GM12878 (cell line): ENCODE results near the gene NR2F1. TPM values are rescaled to one million over a fixed set of nuclear protein-coding genes. Genes with fewer than 3 reads are reported as not detected.
A peak's percentile ranks its signal among the peaks of the same experiment; 100 is the strongest.

Experiments used
- BRCA1 ChIP-seq: IDR thresholded peaks from 2 replicates; pipeline ENCODE4 v1.6.1; 2011; ENCODE audit warnings: low read depth, low read length, improper control_type of control experiment
- CTCF ChIP-seq, 3 experiments: IDR thresholded peaks in 2 of 3; conservative IDR thresholded peaks in 1 of 3; 2 replicates each; pipeline ENCODE4 v1.5.1; 2011; ENCODE audit warnings: low read depth in 3 of 3, low read length in 3 of 3, mild to moderate bottlenecking in 3 of 3, control low read depth in 2 of 3, moderate library complexity in 2 of 3, inconsistent platforms in 1 of 3, mixed read lengths in 1 of 3; ENCODE audit not compliant: control insufficient read depth in 2 of 3, insufficient read depth in 1 of 3; ENCODE audit errors: extremely low read depth in 1 of 3
- DPF2 ChIP-seq: fragments of 450-650 bp; IDR thresholded peaks from 2 replicates; pipeline ENCODE4 v1.6.1; 2017; ENCODE audit warnings: mild to moderate bottlenecking
- E2F8 ChIP-seq: fragments of 450-650 bp; IDR thresholded peaks from 2 replicates; pipeline ENCODE4 v1.6.1; 2018; ENCODE audit warnings: mild to moderate bottlenecking, low read depth, moderate library complexity; ENCODE audit not compliant: partially characterized antibody
- EED ChIP-seq: sonication (generic); IDR thresholded peaks from 2 replicates; pipeline ENCODE4 v1.6.1; 2016; ENCODE audit warnings: antibody characterized with exemption, low read depth
- ELK1 ChIP-seq: IDR thresholded peaks from 2 replicates; pipeline ENCODE4 v1.6.1; 2012; ENCODE audit warnings: low read depth, low read length, improper control_type of control experiment
- FOXK2 ChIP-seq: fragments of 450-650 bp; IDR thresholded peaks from 2 replicates; pipeline ENCODE4 v1.6.1; 2017; ENCODE audit warnings: mild to moderate bottlenecking, moderate library complexity
- IRF3 ChIP-seq: fragments of 450-650 bp; IDR thresholded peaks from 2 replicates; pipeline ENCODE4 v1.6.1; 2014; ENCODE audit warnings: mild to moderate bottlenecking
- KLF5 ChIP-seq: fragments of 450-650 bp; IDR thresholded peaks from 2 replicates; pipeline ENCODE4 v1.6.1; 2014; ENCODE audit warnings: mild to moderate bottlenecking; ENCODE audit not compliant: partially characterized antibody
- MEF2A ChIP-seq: IDR thresholded peaks from 2 replicates; pipeline ENCODE4 v1.6.1; 2011; ENCODE audit warnings: low read depth, mild to moderate bottlenecking, low read length, moderate library complexity; ENCODE audit not compliant: insufficient read depth
- MEF2B ChIP-seq: fragments of 450-650 bp; IDR thresholded peaks from 2 replicates; pipeline ENCODE4 v1.6.1; 2018; ENCODE audit warnings: mild to moderate bottlenecking, moderate library complexity; ENCODE audit not compliant: partially characterized antibody, poor library complexity, severe bottlenecking
- NFYA ChIP-seq: IDR thresholded peaks from 2 replicates; pipeline ENCODE4 v1.6.1; 2011; ENCODE audit warnings: low read depth, mild to moderate bottlenecking, low read length, improper control_type of control experiment, borderline replicate concordance
- PAX5 ChIP-seq: IDR thresholded peaks from 2 replicates; pipeline ENCODE4 v1.6.1; 2011; ENCODE audit warnings: low read depth, low read length, borderline replicate concordance
- PAX8 ChIP-seq: fragments of 450-650 bp; IDR thresholded peaks from 2 replicates; pipeline ENCODE4 v1.6.1; 2017; ENCODE audit warnings: mild to moderate bottlenecking, moderate library complexity
- RELA ChIP-seq: fragments of 450-650 bp; IDR thresholded peaks from 2 replicates; pipeline ENCODE4 v1.8.0; 2014; ENCODE audit warnings: borderline replicate concordance; ENCODE audit not compliant: partially characterized antibody
- SRF ChIP-seq, 2 experiments: IDR thresholded peaks; 2 replicates each; pipeline ENCODE4 v1.6.1; 2011; ENCODE audit warnings: low read depth in 2 of 2, low read length in 2 of 2, mild to moderate bottlenecking in 1 of 2, moderate library complexity in 1 of 2
- SUPT20H ChIP-seq: IDR thresholded peaks from 2 replicates; pipeline ENCODE4 v1.6.1; 2011; ENCODE audit warnings: low read depth, mild to moderate bottlenecking, low read length, moderate library complexity, borderline replicate concordance; ENCODE audit not compliant: control insufficient read depth
- SUZ12 ChIP-seq: fragments of 200-600 bp; sonication (generic); IDR thresholded peaks from one replicate; pipeline ENCODE4 v1.6.1; 2018; ENCODE audit warnings: antibody characterized with exemption, mild to moderate bottlenecking; ENCODE audit not compliant: unreplicated experiment
- TARDBP ChIP-seq: IDR thresholded peaks from 2 replicates; pipeline ENCODE4 v1.6.1; 2016; ENCODE audit warnings: borderline replicate concordance
- USF2 ChIP-seq: IDR thresholded peaks from 2 replicates; pipeline ENCODE4 v1.6.1; 2011; ENCODE audit warnings: low read depth, low read length, improper control_type of control experiment, borderline replicate concordance
- ZNF207 ChIP-seq: fragments of 450-650 bp; IDR thresholded peaks from 2 replicates; pipeline ENCODE4 v1.6.1; 2014; ENCODE audit warnings: antibody characterized with exemption, mild to moderate bottlenecking, borderline replicate concordance
- polyA plus RNA-seq, 11 experiments: library from polyadenylated mRNA; depleted of rRNA in 4 of 11; unstranded in 6 of 11; stranded (reverse) in 5 of 11; fragments of >200 nt; fragmentation: Nextera tagmentation in 4 of 11; fragmentation: Illumina TruSeq in 1 of 11; extraction: Ambion mirVana in 4 of 11; extraction: Trizol in 1 of 11; gene quantifications; 1 replicate in 1 of 11; 2 replicates in 10 of 11; pipeline versions ENCODE4 v1.2.1 to v1.2.3, GENCODE V29; 2011 to 2016; ENCODE audit warnings: inconsistent platforms in 2 of 11, missing spikeins in 2 of 11, low read depth in 1 of 11
- total RNA-seq, 4 experiments: library from RNA; depleted of rRNA in 3 of 4; stranded (reverse); fragments of >200 nt in 3 of 4; fragmentation: Illumina TruSeq in 1 of 4; extraction: Trizol in 1 of 4; gene quantifications; 2 replicates each; pipeline versions ENCODE4 v1.2.1 to v1.2.3, GENCODE V29; 2013 to 2021

NR2F1 gene
- total and polyA plus RNA-seq, 10 of the 15 experiments (the other 5 are each of a cell fraction or from before 2014, with no cell fraction given), result 0.04 to 0.79 (median 0.36) TPM; not detected in 7

GRCh38 chr5:93620487-93621326, 37.7 kb downstream of the NR2F1 start (continued):
- TF ChIP-seq MEF2A, result no peak
- TF ChIP-seq FOXK2, result no peak
- TF ChIP-seq NFYA, result no peak
- no peak for TF ChIP-seq ZNF207
- TF ChIP-seq CTCF (IDR thresholded peaks at IDR 0.05 in 2 of 3, conservative IDR thresholded peaks at IDR 0.05 in 1 of 3; ENCODE audit: control insufficient read depth in 2 of 3, extremely low read depth in 1 of 3, insufficient read depth in 1 of 3, low read depth in 3 of 3, low read length in 3 of 3), result peak in 2 of 3 experiments; percentile 11 to 34; a peak in 2 of 6 replicates
- no peak for TF ChIP-seq SUPT20H
- TF ChIP-seq EED, result no peak
- no peak for TF ChIP-seq RELA
- TF ChIP-seq PAX5, result no peak
- peak; percentile 50; the same call in 1 of the 2 replicates for TF ChIP-seq DPF2
- TF ChIP-seq ELK1, result no peak
- TF ChIP-seq E2F8, result no peak
- TF ChIP-seq IRF3, result no peak
- no peak for TF ChIP-seq USF2
- TF ChIP-seq TARDBP, result 0 out of 2 replicates have a peak, but pooled peaks have one; percentile 45
- no peak for TF ChIP-seq BRCA1
- TF ChIP-seq KLF5, result no peak
- TF ChIP-seq PAX8, result no peak
- 0 out of 4 replicates have a peak, but pooled peaks of 1 of the 2 experiments have one; percentile 36 for TF ChIP-seq SRF (IDR thresholded peaks at IDR 0.05; ENCODE audit: low read depth in 2 of 2, low read length in 2 of 2)
- no peak for TF ChIP-seq MEF2B
- no peak for TF ChIP-seq SUZ12
